HG02610 (cell line): ENCODE measurements around the gene ALPP.
"Not testable (repeated sequence)": the region's sequence is repeated elsewhere in the genome, so short reads cannot be mapped to it uniquely, and the experiment has no call there.

Experiments
- ATAC-seq: cut with Tn5 transposase; IDR thresholded peaks from one replicate; pipeline ENCODE4 v1.9.1; 2021; ENCODE audit warnings: mild to moderate bottlenecking, moderate library complexity; ENCODE audit not compliant: unreplicated experiment

Gene ALPP

DNA sequence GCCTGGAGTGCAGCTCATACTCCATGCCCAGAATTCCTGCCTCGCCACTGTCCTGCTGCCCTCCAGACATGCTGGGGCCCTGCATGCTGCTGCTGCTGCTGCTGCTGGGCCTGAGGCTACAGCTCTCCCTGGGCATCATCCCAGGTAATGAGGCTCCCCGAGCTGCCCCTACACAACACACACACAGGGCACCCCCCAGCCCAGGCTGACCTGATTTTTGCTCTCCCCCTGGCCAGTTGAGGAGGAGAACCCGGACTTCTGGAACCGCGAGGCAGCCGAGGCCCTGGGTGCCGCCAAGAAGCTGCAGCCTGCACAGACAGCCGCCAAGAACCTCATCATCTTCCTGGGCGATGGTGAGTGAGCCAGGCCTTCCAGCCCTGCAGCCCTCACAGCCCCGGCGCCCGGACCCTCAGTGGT lies at the start of gene ALPP:
Gene ALPP, plus strand, starts transcription at position 17 of the 417 bp plus-strand sequence. Its CDS starts 52 bp downstream, at position 69.
- ATAC-seq, result not testable (repeated sequence)

GRCh38 chr2:232329716-232330067 lies 48.9 kb upstream of the ALPP start:
- no peak for ATAC-seq

DNA sequence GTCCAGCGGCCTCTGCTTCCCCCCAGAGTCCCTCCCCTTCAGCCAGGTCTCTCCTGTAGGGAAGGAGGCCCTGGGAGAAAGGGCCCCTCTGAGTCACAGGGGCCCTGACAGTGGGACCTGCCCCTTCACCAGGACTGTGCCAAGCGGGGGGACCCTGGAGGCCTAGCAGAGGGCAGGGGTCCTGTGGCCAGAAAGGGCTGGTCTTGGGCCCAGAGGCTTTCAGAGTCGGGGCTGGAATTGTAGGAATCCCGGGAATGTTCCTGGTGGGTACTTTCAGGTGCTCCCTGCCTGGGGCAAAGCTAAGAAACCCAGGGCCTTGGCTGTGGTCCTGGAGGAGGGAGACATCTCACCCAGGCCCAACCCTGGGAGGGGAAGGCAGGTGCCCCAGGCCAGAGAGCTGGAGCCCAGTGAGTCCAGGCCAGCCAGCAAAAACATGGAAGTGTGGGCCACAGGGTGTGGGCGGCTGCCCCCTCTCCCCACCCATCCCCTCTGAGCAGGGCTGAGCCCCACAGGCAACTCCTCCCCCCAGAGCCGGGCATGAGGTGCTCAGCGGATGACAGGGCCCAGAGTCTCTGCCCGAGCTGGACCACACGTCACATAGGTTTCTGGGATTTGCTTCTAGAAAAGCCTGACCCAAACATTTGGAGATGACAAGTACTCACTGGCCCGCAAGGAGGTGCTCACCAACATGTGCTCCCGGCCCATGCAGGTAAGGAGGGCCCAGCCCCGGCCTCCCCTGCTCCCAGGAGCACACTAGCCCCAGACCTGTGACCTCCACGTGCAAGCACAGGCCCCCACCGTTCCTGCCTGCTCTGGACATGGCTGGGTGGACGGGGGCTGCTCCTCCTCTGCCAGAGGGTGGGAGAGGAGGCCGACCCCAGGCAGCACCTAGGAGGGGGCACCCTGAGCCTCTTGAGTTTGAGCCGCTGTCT lies 48.2 kb upstream of the ALPP start:
- no peak for ATAC-seq

GRCh38 chr2:232331061-232331460 lies 47.5 kb upstream of the ALPP start:
- not testable (repeated sequence) for ATAC-seq

DNA sequence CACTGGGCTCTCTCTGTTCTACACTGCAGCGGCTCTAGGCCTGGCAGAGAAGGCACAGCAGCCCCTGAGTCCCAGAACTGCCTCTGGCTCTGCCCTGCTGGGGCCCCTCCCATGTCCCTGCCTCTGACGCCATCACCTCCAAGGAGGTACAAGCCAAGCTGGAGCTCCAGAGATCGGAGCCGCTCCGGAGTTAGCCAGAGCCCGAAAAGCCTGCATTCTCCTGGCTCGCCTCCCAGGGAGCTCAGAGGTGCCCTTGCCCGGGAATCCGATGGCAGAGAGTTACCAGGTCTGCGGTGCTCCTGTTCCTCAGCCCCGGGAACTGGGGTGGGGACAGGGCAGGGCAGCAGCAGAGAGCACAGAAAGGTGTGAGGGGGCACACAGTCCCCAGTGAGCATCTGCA lies 46.9 kb upstream of the ALPP start:
- not testable (repeated sequence) for ATAC-seq

DNA sequence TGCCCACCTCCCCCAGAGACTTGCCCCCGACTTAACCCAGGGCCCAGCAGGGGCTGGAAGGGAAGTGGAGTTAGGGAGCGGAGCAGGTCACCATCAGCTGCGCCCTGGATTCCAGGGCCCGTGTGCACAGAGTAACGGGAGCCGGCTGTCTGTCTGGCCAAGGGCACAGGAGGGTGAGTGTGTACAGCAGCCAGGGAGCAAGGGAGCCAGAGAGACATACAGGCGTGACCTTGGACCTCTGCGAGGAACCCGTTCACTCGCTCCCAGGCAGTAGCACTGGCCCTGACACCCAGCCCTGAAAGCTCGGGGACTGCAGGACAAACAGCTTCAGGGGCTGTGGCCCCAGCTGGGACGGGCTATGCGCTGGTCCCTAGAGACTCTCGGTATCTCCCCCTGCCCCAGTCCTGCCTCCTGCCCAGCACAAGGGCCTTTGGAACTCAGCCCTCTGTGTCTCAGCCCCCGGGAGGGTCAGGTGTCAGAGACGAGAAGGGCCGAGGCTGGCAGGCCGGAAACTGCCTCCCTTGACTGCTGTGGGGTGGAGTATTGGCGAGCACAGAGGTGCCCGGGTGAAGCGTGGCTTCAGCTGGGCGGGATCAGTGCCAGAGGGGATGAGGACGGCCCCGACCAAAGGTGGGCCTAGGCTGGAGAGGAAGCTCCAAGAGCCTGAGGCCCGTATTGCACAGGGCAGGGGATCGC lies 46.2 kb upstream of the ALPP start:
- not testable (repeated sequence) for ATAC-seq

GRCh38 chr2:232332940-232333259 lies 45.7 kb upstream of the ALPP start:
- ATAC-seq, result no peak

GRCh38 chr2:232333361-232334135 lies 45.0 kb upstream of the ALPP start:
- no peak for ATAC-seq

- not testable (repeated sequence) for ATAC-seq
Measured at GRCh38 chr2:232334136-232334884, 44.2 kb upstream of the ALPP start.

DNA sequence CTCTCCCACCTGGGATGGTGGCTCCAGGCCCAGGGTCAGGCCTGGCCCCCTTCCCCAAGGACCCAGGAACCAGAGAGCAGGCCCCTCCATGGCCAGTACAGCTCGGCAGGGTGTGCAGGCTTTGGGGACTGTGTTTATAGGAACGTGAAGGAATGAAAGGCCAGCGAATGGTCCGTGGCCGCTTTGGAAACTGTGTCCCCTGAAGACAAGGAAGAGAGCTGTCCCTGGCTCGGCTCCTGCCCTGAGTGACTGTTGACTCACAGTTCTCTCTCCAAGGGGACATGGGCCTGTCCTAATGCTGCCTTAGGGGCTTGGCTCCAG lies 43.7 kb upstream of the ALPP start:
- ATAC-seq, result not testable (repeated sequence)

GRCh38 chr2:232335206-232335858 lies 43.2 kb upstream of the ALPP start:
- ATAC-seq, result not testable (repeated sequence)

DNA sequence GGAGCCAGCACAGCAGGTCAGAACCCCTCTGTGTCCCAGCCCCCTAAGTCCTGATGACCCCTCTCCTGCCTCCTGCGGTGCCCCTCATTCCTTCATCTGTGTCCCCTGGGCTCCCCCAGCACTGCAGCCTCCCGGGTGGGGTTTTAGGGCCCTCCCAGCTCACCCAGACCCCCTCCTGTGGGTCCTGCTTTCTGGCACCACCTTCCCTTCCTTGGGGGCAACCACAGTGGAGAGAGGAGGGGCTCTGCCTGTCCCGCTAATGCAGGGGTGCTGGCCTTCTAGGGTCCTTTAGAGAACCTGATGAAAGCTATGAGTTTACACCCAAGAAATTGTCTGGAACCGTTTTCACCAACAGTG lies 42.7 kb upstream of the ALPP start:
- no peak for ATAC-seq

DNA sequence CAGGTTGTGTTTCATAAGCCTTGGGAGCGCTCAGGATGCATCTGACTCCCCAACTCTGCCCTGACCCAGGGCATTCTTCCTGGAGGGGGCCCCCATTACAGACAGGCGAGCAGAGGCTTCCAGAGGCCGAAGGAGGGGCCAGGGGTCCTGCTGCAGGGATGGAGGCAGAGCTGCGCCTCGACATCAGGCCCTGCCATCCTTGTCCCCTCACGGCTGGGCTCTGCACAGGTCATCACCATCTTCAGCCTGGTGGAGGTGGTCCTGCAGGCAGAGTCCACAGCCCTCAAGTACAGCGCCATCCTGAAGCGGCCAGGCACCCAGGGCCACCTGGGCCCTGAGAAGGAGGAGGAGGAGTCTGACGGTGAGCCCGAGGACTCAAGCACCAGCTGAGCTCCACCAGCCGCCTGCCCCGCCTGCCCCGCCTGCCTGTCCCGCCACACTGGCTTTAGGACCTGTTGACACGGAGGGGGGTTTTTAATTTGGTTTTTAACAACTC lies 42.3 kb upstream of the ALPP start:
- no peak for ATAC-seq

GRCh38 chr2:232336981-232337720 lies 41.4 kb upstream of the ALPP start:
- ATAC-seq, result no peak

- not testable (repeated sequence) for ATAC-seq
Measured at GRCh38 chr2:232338094-232338758, 40.3 kb upstream of the ALPP start.

DNA sequence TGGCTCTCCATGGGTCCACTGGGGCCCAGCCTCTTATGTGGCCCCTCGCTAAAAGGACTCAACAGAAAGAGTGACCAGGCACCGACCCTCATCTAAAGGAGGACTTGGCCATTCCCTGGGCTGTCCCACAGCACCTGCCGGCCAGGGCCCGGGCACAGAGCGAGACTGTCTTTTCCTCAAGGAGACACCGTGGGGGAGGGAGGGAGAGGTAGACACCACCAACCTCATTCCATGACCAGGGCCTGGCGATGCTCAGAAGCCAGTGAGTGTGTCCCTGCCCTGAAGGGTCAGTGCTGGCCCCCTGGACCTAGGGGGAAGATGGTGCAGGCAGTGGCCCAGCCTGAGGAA lies 39.8 kb upstream of the ALPP start:
- ATAC-seq, result no peak

GRCh38 chr2:232339121-232340081 lies 39.1 kb upstream of the ALPP start:
- ATAC-seq, result no peak
